NCI-H524 (cell line): ENCODE results near the gene IQCN.

ENCODE experiments used
- DNase-seq, 2 experiments: peaks; one replicate each; lab custom pipeline; 2025; lab: John Stamatoyannopoulos, UW

The IQCN gene

DNA sequence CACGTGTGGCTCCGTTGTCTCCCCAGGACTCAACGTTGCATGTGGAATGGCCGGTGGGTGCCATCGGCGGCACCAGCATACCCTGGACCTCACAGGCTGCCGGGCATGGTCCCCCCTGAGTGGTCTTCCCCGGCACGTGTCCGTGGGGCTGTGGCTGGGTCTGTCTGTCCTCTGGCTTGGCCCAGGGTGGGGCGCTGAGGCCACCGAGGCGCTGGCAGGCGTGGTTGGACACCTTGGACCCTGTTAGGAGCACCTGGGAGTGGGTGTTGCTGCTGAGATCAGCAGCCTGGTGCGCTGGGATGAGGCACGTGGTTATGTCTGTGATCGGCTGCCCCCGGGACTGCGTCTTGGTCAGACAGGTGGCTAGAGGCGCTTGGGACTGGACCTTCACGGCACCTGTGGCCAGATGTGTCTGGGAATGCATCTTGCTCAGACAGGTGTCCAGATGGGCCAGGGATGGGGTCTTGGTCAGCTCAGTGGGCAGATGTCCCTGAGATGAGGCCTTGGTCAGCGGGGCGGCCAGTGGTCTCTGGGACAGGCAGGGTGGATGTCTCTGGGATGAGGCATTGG lies 9.2 kb downstream of the IQCN start:
- no peak for DNase-seq

DNA sequence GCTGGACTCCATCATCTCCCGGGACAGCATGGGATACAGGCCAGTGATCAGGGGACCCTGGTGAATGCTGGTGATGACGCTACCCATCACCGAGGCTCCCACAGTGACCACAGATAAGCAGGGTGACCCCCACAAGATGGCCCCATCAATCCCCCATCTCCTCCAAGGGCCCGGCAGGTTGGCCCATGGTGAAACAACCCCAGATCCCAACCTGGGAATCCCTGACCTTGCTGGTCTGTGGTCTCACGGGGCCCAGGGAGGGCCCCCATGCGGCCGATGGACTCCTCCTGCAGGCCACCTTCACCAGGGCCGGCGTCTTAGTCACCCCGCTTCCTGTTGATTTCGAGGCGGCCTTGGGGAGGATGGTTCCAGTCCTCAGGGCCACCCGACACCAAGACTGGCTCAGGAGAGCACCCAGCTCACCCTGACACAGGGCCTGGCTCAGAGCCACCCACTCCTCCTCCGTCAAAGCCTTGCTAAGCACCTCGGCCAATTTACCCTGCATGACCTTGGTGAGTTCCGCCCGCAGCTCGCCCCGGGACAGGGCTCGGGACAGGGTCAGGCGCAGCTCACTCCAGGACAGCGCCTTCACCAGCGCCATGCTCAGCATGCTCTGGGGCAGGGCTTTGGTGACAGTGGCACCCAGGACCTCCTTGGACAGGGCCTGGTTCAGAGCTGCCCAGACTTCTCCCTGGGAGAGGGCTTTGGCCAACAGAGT lies 10.0 kb downstream of the IQCN start:
- no peak for DNase-seq

DNA sequence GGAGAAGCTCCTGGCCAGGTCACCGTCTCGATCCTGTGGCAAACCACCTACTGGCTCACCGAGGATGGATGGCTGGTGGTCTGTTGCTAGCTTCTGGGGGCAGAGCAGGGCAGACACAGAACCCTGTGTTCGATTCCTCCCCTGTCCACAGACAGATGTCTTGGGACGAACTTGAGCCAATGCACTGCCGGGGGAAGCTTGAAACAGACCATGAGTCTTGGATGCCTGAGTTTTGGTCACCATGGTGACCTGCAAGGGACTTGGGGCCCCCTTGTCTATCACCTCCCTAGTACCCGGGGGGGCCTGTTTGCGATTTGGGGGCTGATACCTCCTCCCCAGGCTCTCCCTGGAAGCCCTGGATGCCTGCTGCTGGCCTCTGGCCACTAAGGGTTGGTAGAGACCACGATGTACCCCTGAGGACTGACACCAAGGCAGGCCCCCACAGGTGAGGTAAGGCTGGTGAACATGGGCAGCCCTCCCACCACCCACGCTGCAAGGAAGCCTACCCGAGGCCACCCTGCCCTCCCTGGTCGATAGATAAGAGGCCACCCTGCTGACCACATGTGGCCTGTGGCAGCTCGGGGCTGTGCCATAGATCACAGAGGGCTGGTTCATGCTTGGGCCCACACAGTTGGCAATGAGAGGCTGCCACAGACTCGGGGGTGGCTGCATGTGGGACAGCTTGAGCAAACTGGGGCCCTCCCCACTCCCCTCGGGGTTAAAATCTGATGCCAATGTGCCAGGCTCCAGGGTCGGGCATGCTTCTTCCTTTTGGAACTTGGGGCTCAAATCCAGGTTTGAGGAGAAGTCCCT lies 10.7 kb downstream of the IQCN start:
- no peak for DNase-seq

DNA sequence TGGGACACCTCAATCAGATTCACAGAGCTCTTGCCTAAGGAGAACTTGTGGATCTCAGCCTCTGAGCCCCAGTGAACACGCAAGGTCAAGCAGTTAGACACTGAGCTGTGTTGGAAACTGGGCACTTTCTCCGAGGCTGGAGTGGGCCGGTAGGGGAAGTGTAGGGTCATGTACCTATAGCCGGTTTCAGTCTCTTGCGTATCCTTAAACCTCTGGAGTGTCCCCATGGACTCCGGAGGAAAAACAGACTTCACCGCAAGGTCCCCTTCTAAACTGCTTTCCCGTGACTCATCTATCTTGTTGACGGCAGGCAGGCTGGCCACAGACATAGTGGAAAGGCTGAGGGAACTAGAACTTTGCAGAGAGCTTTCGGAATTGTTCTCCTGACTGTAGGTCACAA lies 11.3 kb downstream of the IQCN start:
- DNase-seq: no peak

DNA sequence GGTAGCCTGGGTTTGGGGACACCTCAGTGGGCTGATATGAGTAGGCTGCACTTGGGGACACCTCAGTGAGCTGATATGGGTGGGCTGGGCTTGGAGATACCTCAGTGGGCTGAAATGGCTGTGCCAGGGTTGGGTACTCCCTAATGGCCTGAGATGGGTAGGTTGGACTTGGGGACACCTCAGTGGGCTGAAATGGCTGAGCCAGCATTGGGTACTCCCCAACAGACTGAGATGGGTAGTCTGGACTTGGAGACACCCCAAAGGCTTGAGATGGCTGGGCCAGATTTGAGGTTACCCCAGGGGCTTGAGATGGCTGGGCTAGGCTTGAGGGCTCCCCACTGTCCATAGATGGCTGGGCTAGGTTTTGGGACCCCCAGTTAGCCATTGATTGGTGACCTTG lies 12.1 kb downstream of the IQCN start:
- no peak for DNase-seq

DNA sequence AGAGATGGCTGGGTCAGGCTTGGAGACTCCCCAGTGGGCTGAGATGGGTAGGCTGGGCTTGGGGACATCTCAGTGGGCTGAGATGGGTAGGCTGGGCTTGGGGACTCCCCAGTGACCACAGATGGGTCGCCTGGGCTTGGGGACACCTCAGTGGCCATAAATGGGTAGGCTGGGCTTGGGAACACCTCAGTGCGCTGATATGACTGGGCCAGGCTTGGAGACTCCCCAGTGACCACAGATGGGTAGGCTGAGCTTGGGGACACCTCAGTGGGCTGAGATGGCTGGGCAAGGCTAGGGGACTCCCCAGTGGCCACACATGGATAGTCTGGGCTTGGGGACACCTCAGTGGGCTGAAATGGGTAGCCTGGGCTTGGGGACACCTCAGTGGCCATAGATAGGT lies 12.8 kb downstream of the IQCN start:
- DNase-seq: no peak

DNA sequence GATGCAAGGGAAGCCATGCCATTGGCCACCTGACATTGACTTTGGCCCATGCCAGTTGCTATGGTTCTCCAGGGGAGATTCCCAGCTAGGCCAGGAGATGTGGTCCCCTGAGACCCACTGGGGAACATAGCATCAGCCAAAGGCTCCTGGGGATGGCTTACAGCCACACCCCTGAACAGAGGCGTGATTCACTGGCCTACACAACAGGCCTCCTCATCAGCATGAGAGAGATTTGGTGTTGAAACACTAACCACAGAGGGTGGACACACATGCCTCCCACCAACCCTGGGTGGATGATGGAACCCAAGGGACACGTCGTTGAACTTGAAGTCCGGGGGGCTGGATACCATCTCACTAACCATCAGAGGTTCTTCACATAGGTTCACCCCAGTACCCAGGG lies 14.4 kb downstream of the IQCN start:
- no peak for DNase-seq

DNA sequence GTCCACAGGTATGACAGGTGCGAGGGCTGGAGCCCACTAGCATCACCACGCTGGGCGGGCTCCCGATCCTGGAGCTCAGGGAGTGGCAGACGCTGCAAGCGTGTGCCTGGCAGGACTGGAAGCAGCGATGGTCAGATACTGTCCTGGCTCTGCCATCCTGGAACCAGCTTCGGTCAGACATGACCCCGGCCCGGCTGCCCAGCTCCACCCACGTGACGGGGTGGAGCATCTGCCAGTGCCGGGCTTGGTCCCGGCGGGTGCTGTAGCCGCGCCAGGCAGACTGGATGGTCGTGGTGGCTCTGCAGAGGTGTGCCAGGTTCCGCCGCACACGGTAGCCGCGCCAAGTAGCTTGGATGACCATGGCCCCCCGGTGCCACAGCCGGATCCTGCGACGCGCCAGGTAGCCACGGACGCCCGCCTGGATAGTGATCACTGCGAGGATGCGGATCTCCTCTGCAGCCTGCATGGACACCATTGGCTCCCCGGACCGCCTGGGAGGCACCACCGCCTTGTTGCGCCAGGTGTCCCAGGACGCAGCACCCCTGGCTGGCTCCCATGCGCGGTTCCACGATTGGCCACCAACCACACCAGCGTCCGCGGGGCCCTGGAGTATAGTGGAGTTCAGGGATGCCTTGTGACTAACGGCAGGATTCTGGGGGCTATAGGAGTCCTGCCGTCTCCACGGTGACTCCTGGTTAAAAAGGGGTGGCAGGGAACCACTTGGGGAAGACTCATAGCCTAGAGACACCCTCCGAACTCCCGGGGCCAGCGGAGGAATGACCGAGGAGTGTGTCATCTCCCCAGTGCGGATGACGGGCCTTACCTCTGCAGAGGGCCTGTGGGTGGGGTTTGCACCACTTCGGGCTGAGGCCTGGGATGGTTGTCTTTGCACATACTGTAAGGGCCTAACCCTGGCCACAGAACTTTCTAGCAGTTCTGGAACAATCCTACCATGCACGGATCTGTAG lies 16.5 kb downstream of the IQCN start:
- no peak for DNase-seq

DNA sequence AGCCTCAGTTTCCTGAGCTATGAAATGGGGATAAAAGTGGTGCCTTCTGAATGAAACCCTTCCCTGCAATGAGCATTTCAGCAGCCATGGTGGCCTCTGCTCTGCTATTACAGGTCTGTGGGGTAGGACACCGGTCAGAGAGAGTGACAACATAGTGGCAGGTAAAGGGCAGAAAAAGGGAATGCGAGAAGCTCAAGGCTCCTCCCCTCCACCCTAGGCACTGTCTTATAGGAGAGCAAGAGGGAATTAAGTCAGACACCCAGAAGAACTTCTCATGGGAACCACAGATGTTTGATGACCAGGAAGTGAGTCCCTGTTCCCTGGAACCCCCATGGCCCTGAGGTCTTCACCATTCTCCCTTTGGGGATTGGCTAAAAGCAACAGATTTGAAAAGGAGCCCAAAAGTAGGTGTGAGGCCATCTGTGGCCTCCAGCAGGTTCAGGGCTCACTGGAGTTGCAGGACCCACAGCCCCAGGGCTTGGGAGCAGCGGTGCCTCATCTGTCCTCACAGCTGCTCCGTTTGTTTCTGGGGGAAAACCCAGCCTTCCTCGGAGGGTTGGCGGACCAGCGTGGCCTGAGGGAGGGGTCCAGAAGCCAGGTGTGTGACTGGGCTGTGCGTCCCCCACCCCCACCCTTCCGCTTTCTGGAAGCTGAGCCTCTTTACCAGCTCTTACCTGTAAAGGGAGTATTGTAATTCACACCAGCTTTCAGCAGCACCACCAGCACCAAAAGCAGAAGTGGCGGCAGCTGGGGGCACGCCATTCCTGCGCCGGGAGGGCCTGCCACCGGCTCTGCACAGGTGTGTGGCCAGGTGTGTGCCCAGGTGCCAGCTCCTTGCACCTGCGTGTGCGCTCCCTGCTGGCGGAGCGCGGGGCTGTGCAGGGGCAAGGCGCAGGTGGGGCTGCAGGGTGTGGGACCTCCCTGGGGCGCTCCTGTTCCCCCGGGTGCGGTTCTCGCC lies 19.4 kb downstream of the IQCN start:
- peak in 1 of 2 experiments; percentile 40 for DNase-seq

DNA sequence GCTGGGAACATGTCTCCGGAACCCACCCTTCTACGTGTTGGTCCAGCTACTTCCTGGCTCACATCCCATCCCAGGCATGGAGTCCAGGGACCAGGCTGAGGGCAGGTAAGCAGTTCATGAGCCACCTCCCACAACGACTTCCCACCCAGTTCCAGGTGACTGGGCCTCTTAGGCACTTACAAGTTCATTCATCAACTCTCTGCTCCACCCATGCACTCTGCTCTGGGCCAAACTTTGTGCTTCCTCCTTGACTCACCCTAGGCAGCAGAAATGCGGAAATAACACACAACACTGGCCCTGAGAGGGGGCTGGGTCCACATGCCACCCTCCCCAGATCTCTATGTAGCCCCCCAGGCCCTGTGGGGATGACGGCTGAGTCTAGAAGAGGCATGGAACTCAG lies 20.5 kb downstream of the IQCN start:
- DNase-seq: no peak

DNA sequence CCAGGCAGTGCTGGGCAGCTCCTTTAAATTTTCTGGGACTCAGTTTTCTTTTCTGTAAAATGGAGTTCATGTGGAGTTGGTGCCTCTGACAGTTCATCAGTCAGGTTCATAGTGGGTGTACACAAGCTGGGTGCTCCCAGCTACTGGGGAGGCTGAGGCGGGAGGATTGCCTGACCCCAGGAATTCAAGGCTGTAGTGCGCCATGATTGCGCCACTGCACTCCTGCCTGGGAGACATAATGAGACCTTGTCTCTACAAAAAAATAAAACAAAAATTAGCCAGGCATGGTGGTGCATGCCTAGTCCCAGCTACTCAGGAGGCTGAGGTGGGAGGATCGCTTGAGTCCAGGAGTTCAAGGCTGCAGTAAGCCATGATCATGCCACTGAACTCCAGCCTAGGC lies 21.1 kb downstream of the IQCN start:
- DNase-seq: no peak

DNA sequence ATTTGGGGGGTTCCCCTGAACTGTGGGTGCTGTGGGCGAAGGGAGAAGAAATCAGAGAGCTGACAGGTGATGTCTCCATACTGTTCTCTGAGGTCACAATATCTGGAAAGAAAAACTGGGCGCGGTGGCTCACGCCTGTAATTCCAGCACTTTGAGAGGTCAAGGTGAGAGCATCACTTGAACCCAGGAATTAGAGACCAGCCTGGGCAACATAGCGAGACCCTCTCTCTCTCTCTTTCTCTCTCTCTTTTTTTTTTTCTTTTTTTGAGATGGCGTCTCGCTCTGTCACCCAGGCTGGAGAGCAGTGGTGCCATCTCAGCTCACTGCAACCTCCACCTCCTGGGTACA lies 21.9 kb downstream of the IQCN start:
- DNase-seq: no peak

DNA sequence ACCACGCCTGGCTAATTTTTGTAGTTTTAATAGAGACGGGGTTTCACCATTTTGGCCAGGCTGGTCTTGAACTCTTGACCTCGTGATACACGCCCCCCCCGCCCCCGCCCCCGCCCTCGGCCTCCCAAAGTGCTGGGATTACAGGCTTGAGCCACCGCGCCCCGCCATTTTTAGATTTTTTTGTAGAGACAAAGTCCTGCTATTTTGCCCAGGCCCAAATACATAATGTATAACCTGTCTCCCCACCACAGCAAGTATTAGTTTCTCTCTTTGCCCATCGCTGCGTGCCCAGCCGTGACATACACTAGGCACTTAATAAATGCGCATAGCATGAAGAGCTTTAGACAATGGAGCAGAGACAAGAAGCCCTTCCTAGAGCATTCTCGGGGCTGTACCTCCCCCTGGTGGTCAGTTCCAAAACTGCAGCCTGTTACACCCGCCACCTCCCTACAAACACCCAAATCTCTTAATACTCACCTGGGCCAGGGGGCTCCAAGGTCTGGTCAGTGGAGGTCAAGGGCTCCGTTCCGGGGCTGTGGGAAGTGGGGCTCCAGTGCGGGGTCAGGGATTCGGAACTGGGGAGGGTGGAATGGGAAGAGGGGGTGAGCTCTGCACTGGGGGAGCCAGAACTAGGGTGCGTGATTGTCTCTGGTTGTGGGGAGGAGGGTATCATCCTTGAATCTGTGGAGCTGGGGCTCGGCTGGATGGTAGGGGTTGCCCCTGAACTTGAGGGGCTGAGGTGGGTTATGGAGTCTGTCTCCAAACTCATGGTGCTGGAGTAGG lies 22.5 kb downstream of the IQCN start:
- peak; percentile 64 to 76 for DNase-seq

DNA sequence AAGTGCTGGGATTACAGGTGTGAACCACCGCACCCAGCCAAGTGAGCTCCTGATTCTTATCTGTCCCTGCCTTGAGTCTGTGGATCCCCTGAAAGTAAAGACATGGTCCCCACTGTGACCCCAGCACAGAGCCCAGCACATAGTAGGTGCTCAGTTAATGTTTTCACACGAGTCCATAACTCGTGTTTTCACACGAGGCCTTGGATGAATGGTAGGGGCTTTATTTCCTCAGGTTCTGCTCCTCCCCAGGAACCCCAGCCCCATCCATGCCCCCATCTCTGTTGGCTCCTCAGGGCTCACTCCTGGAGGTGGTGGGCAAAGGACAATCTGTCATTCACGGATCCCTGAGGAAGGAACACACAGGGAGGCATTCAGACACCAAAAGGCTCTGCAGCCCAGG lies 24.4 kb downstream of the IQCN start:
- DNase-seq: no peak

DNA sequence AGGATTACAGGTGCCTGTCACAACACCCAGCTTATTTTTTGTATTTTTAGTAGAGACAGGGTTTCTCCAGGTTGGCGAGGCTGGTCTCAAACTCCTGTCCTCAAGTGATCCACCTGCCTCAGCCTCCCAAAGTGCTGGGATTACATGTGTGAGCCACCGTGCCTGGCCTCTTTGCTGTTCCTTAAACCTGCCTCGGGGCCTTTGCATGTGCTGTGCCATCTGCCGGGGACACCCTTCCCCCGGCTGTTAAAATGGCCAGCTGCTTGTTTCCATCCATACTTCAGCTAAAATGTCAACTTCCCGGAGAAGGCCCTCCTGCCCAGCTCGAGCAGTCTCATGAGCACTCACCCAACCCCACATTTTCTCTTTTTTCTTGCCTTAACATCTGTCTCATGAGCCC lies 29.0 kb downstream of the IQCN start:
- no peak for DNase-seq

DNA sequence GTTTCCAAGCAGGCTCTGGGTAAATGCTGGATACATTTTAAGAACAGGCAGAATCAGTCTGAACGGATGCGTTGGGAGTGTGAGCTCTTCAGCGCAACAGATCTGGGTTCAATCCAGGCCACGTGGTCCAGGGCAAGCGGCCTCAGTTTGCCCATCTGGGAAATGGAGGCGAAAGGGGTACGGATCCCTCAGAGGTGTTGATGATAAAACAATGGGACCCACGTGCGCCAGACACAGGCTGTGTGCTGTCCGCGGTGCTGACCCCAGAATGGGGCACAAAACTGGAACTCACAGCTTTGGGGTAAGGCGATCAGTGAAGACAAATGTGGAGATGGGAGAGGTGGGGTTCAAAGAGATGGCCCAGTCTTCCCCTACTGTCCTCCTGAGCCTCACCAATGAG lies 34.9 kb downstream of the IQCN start:
- no peak for DNase-seq

DNA sequence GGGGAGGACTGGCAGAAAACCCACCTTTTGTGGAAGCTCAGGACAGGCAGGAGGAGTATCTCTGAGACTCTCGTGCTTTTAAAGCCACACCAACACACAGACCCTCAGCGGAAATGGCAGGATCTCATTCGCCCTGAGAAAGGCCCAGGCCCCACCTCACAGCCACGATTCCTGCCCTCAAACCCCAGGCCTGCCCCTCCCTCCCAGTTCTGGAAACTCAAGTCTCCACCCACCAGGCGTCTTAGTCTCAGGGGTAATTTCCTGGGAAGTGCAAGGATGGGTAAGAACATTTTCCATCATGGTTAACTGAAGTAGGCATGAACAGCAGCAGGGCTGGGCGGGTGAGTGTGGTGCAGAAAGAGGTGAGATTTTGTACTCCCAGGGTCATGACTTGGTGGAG lies 40.1 kb downstream of the IQCN start:
- peak in 1 of 2 experiments; percentile 36 for DNase-seq

DNA sequence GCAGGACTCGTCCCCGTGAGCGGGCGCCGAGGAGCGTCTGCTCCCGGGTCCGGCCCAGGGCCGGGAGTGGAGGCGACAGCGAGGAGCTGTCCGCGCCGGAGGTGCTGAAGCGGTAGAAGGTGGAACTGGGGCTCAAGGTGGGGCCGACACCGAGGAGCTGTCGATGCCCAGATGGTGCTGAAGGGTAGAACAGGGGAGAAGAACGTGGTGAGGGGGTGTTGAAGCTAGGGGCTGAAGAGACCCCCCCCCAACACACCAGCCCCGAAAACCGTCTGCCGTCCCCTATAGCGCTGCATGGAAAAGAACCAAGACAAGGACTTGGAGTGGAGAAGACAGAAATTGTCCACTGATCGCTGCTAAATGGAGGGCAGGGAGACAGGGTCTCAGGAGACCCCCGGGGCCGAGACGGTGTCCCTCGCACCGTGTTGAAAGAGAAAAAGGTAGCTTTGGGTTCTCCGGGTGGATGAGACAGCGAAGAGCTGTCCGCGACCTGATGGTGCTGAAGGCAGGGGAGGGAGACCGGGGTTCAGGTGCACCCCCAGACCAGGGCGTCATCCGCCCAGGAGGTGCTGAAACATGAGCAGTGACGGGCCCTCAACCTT lies 40.9 kb downstream of the IQCN start:
- peak in 1 of 2 experiments; percentile 58 for DNase-seq

DNA sequence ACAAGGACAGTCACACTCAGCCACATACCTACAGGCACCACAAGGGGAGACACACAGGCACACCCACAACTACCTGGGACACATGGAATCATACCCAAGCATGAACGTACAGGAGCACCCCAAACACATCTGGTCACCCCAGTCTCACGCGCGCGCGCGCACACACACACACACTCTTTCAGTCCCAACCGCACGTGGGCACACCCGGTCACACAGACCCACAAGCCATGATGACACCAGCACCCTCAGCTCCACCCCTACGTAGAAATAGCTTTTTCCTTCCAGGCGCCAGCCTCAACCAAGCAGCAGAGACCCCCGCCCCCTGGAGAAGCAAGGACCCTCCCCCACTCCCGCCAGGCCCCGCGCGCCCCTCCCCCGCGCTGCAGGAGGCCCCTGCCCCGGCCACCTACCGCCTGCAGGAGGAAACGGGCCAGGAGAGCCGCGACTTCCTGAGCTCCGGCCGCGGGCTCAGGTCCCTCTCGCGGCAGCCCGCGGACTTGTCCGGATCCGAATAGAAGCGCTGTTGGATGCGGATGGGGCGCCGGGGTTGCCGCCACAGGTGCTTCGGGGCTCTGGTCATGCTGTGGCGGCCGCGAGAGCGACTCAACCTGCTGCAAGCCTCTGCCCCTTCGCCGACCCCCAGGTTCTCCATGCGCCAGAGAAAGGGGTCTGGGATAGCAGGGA lies 41.6 kb downstream of the IQCN start:
- peak; percentile 60 to 79 for DNase-seq
